Activated CD8-positive, alpha-beta memory T cell treated with anti-CD3 and anti-CD28 coated beads, Interleukin-2, amount 50 U/mL, for 4 hours (primary cell): ENCODE data around the gene HSD17B2.

ENCODE experiments used
- DNase-seq: peaks from one replicate; pipeline ENCODE4 v3.0.0-alpha.2; 2020

HSD17B2 gene

DNA sequence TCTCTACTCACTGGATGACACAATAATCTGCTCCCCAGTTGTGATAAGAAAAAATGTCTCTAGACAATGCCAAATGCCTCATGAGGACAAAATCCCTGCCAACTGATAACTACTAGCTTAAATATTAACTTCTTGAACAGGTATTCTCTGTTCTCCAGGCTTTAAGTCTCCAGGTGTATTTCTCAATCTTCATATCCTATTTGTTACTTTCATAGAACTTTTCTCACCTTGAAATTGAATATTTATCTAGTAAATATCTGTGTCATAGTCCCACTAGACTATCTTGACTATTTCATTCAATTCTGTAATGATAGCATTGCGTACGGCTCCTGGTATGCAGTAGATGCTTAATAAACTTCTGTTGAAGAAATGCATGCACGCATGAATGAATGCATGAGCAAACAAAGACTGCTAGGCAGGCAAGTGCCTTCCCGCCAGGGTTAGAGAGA, 15.9 kb downstream of the HSD17B2 start:
- no peak for DNase-seq

DNA sequence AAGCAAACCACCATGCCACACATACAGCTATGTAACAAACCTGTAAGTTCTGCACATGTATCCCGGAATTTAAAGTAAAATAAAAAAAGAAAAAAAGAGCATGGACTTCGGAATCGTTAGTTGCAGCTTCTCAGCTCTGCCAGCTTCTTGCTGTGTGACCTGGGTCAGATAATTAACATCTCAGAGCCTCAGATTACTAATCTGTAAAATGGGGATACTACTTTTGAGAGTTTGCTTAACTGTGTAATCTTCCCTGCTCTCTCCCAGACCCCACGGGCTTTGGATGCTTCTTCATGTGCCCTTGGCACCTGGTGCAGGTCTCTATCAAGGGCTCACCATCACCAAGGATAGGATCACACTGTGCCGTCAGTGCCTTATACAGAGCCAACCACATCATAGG, 16.6 kb downstream of the HSD17B2 start:
- DNase-seq, result no peak

DNA sequence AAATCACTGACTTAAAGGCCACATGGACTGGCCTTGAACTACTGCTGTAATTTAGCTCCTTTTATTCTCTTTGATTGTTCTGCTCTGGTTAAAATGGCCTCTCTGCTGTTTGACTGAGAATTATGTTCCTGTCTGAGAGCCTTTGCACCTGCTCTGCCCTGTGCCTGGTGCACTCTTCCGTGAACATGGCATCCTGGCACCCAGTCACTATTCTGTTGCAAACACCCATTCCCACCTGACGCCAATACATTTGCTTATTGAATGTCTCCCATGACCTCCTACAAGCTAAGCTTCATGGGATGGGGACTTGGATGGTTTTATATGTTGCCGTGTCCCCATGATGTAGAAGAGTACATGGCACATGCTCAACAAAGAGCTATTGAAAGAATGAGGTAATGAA, 20.1 kb downstream of the HSD17B2 start:
- DNase-seq, result no peak

DNA sequence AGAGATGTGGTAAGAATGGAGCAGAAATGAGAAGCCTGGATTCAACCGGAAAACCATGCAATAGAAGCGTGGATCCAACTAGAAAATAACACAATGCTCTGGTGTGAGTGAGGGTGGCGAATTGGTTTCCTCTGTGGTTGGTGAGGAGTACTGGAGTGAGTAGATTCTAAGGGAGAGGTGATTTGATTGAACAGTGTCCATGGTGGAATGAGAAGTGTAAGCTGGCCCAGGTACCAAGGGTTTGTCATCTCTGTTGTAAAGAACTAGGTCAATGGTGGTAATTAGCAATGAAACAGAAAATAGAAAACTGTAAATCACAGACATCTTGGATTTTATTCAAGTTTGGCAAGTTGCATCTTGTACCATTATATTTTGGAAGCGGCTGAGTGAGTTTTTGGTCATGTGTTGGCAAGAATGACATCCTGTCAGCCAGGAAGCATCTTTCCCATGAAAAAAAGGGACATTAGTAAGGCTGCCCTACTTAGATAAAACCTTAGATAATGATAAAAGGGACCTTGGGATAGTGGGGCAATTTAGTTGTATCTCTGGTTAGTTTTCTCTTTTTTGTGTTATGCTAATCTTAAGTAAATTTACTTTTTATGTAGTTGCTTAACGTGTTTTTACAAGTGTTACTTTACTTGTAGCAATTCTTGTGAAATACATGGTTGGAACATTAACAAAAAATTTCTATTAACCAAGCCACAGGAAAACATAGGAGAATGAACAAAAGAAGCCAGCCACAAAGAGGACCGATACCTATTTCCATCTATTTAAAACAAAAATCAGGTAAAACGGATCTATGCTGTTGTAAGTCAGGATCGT, 20.9 kb downstream of the HSD17B2 start:
- no peak for DNase-seq

DNA sequence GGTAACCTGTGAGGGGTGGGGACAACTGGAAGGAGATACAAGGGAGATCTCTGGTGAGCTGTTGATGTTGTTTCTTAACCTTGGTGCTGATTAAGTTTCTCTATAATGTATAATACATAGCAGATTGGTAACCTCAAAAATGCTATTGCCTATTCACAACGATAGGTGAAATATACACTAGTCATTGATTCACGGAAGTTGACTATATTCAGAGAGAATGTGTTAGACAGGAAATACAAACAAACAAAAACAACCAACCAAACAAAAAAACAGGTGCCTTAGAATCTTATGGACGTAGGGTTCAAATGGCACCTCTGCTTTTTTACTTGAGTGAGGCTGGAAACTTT, 21.5 kb downstream of the HSD17B2 start:
- DNase-seq, result no peak

DNA sequence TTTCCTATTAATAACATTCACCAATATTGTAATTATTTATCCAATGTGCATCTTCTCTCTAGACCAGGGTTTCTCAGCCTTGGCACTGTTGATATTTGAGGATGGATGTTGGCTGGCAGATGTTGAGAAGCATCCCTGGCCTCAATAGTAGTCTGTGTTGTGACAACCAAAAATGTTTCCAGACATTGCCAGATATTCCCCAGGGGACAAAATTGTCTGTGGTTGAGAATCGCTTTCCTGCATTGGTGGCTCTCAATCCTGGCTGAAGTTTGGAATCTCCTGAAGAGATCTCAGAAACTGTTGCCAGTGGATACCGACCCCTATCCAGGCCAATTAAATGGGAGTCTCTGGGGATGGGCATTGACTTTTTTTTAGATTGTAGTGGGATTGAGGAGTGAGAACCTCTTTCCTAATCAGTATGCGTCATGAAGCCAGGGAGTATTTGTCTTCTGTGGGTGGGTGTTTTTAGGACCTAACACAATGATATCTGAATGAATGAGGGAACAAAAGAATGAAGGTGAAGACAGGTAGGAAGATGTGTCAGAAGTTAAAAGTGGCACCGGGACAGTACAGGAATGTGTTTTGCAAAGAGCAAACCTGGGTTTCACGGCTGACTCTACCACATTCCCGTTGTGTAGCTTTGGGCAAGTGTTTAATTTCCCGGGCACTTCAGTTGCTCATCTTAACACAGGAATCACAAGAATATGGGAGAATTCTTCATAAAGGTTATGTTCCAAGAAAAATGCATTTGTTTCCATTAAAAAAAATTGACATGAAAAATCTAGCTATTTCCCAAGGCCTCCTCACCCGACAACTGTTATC, 24.3 kb downstream of the HSD17B2 start:
- no peak for DNase-seq

DNA sequence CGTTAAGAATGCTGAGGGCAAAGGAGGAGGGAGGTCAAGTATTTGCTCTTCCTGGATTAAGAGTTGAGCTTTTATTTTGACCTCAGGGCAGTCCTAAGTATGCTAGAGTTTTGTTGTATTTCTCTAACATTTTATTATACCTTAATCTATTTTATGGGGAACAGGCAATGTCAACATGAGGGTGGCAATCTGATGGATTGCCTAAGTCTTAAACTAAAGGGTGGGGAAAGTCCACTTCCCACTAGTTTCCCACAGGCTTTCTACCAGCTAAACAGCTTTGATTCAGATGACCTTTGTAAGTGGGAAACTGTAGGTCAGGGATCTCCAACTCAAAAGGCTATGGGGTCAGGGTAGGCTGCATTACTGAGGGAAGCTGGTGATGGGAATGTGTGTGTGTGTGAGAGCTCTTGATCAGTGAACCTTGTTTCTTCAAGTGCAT, 24.9 kb downstream of the HSD17B2 start:
- no peak for DNase-seq

DNA sequence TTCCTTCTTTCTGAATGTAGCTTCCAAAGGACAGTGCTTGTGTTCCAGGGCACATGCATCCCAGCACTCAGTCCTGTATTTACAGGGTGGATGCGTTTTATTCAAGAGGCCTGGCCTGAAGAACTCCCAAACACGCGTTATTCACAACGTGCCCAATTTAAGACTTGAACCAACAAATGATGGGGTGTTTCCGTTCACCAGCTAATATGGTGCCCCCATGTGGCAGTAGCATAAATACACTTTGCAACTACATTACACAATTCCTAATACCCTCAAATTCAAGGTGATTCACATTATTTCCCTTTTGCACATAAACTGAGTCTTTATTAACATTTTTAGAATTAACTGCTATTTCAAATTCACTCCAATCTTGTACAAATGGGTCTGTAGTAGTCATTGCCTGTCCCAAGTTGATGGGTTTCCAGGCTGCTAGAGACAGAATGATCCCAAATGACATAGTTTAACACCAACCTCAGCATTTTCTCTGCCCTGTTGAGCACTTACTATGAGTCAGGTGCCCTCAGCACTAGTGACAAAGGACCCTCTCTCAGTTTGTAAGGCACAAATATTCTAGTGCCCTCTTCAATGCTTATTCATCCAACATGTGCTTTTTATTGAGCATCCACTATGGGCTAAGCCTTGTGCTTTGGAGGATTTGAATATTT, 26.9 kb downstream of the HSD17B2 start:
- no peak for DNase-seq

DNA sequence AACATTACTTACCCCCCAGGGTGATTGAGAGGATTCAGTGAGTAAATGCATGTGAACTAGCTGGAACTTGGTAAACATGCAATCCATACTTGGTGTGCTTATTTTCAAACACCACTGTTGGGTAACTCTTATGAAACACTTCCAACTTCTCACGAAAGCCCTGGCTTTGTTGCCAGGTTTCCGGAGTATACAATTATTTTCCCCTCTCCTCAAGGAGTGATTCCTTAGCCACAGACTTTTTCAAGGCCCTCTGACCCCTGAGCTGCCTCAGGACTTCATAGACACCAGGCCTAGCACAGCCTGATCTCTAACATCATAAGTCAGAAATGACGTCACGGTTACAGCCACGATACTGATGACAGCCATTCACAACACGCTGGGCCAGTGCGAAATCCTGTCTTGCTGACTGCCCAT, 27.6 kb downstream of the HSD17B2 start:
- no peak for DNase-seq

DNA sequence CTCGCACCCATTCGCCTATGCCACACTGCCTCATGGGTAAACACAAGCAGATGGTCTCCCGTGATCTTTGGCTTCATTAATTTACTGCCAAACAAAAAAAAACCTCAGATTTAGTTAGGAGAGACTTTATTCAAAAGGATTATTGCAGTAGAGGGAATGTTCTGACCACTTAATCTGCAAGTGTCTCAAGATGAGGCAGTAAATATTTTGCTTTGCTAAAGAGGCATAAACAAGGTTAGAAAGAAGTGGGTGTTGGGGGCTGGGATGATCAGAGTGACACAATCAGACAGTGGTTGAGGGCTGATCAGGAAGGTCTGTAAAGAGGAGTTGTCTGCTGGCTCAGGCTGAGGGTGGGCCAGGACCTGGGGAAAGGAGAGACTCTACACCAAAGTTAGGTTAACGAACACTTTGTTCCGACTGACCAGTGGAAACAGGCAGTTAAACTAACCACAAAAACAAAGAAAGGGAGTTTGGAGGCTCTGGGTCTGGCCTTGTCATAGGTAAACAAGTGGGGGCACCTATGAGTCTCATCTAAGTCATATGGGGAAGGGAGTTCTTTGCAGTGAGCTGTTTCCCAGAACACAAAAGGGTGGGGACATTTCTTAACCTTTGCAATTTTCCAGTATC, 28.5 kb downstream of the HSD17B2 start:
- DNase-seq, result no peak

DNA sequence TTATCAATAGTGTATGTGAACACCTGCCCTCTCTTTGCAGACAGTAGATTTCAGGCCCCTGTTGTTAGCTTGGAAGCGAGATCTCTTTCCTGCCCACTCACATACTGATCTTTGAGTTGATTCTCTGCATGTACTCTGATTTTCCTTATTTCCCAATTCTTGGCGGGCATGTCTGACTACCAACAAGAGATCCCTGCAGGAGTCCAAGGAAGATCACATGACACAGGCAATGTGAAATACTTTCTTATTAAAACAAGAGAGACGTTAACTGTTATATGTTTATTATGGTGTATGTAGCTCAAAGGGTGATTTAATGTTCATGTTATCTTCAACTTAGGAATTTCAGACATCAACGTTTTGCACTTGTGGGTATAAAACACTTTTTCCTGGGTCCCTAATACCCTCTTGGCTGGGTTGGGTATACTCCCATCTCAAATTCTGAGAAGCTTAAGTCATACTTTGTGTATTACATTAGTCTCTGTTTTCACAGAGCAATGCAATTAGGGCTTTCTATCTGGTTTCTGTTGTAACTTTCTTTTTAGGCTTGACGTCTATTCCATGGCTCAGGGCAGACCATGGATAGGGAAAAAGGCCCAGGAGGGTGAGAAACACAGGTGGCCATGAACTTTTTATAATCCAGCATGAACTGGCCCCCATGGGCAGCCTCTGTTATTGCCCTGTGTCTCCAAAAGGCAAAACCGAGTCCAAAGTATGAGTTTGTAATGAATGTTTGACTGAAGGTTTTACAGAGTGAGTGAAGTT, 32.2 kb downstream of the HSD17B2 start:
- no peak for DNase-seq

DNA sequence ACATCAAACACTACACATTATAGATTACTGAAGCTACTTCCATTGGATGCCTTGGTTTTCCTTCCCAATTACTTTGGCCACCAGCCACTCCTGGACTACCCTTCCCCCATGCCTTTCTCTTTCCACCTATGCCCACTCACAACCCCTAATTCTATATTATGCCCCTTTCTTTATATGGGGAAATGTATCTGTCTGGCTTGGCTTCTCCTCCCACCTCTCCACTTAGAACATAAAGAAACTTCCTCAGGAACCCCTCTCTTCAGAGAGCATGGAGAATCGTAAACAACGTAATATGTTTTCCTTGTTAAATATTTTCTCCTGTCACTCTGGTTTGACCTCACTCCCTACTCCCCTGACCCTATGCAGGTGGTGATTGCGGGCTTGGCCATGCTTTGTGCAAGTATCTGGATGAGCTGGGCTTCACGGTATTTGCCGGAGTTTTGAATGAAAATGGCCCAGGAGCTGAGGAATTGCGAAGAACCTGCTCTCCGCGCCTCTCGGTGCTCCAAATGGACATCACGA, 32.8 kb downstream of the HSD17B2 start:
- DNase-seq, result no peak

DNA sequence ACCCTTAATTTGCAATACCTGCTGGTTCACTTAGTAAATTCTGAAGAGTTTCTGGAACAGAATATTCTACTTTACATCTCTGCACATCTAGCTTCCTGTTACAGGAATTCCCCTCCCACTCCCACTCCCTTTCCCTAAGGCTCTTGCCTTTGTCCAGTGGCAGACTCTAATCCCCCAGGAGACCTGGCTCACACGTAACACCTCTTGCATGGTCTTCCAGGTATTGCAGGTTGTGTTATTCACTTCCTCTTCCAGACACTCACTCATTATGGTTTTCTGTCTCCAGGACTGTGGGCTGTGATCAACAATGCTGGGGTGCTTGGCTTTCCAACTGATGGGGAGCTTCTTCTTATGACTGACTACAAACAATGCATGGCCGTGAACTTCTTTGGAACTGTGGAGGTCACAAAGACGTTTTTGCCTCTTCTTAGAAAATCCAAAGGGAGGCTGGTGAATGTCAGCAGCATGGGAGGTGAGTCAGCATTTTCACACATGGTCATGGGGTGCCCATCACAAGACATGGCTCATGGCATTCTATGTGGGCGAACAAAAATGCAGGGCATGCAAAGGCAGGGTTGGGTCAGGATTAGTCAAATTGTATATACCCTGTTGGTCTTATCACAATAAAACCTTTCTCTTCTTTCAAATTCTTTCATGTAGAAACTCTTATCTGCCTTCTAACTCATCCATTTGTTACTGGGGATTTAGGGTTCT, 35.8 kb downstream of the HSD17B2 start:
- DNase-seq, result no peak

DNA sequence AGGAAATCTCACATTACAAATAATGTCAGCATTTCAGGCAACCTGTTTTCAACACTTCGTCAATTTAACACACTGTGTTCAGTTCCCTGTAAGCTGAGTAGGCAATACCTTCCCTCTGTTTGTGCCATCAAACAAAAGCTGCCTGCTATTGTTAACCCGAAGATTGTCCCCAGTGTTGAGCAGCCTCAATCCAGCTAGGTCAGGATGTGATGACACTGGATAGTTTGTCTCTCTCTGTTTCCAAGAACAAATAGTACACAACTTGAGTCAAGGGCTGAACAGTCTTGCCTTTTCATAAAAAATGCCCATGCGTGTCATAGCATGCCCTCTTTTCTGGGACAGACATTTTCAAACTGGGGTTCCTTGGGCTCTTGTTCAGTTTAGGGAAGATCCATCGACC, 36.4 kb downstream of the HSD17B2 start:
- no peak for DNase-seq

DNA sequence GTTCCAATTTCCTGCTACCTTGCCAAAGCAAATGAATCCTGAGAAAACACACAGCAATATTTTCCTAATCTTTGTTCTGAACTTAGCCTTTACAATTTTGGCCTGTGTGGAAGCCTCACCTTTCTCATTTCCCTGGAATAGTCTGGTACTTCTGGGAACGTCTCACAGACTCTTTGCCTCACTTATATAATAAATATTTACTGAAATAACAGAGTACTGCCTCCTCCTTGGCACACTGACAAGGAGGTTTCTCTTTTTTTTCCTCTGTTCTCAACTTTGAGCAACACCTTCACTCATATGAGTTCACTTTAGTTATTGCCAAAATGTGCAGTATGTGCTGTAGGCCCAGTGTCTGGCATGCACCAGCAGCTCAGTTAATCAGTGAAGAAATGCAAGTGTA, 37.3 kb downstream of the HSD17B2 start:
- DNase-seq, result no peak

DNA sequence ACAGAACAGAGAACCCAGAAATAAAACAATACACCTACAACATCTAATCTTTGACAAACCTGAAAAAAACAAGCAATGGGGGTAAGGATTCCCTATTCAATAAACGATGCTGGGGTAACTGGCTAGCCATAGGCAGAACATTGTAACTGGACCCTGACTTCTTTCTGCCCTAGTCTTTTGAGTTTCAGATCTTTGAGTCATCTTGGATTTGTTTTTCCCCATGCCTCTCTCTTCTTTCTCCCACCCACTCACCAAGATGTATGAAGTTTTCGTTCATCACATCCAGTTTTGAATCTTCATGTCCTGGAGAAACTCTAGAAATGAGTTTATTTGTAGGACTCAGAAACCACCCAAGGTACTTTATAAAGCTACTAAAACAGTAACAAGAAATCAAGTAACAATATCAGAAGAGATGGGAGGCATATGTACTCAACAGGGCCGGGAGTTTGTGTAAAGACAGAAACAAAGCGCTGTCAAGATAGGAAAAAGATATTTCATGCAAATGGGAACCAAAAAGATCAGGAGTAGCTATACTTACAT, 39.0 kb downstream of the HSD17B2 start:
- no peak for DNase-seq

DNA sequence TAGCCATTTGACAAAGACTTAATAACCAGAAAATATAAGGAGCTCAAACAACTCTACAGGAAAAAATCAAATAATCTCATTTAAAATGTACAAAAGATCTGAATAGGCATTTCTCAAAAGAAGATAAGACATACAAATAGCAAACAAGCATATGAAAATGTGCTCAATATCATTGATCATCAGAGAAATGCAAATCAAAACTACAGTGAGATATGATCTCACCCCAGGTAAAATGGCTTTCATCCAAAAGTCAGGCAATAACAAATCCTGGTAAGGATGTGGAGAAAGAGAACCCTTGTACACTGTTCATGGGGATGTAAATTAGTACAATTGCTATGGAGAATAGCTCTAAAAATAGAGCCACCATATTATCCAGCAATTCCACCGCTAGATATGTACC, 43.1 kb downstream of the HSD17B2 start:
- no peak for DNase-seq

DNA sequence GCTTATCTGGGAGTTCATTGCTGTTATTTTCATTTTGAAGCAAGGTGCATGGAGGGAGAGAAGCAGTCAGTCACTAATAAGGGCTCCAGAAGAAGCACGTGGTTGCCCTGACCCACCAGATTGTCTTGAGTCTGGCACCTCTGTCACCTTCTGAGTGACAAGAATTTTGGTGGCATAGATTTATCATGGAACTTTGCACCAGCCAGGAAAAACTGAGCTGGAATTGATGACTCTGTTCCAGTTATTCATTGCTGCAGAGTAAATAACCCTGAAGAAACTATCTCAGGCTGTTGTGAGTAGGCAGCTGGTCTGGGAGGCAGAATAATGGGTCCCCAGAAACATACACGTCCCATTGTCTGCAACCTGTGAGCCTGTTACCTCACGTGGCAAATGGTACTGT, 44.8 kb downstream of the HSD17B2 start:
- no peak for DNase-seq

DNA sequence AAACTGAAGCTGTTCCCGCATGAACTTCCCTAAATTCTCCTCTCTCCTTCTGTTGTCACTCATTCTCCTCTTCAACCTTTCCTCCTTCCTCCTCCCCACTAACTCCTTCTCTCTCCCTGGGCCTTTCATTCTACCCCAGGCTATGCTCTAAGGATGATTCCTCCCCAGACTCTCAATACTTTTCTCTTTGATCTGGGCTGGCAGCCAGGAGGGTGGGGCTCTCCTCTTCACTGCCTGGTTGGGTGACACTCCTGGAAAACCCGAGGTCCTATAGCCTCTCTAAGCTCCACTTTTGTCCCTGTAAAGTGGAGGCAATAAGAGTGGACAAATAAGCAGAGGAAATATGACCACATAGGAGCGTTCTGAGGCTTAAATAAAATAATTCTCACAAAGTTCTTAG, 46.2 kb downstream of the HSD17B2 start:
- no peak for DNase-seq

DNA sequence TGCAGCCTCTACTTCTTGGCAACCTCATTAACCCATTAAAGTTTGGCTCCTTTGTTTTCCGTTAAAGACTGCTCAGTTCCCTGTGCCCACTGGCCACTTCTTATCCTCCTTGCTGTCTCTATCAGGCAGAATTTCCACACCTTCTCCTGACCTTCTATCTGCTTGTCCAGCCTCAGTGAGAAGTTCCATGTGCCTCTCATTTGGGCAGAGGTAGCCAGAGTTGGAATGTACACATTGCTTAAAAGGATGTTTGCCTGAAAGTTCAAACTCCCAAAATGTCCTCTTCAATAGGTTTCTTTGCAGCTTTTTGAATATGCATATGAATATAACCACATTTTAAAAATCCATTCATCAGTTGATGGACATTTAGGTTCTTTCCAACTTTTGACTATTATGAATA, 47.0 kb downstream of the HSD17B2 start:
- no peak for DNase-seq

DNA sequence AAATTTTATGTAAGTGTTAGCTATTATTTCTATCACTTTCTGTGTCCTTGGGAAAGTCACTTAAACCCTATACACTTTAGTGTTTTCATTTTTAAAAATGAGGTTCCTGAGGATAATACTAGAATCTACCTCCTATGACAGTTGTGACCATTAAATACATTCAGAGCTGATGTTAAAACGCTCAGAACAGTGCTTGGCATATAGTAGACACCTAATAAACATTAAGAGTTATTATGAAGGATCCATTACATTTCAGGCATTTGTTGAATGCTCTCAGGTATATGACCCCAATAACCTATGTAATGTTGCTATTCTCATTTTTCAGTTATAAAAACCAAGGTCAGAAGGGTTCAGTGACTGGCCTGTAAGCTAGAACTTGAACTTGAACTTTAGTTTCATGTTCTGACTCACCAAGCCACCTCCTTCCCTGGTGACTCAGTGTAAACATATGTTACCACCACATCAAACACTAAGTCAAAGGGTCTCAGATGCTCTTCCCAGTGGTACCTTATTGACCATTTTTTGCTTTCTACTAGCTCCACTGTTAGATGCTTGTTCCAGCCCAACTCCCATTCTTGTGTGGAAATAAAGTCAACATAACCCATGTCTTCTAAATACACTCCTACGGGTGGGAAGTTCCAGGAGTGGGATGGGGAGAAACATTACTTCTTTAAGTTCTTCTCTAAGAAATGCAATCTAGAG, 47.6 kb downstream of the HSD17B2 start:
- DNase-seq, result no peak
